GM23338 (cell line): Measurements from ENCODE around the gene COA6. TPM values are rescaled to one million over a fixed set of nuclear protein-coding genes. Genes with fewer than 3 reads are reported as not detected.
"Not testable (repeated sequence)": the region's sequence is repeated elsewhere in the genome, so short reads cannot be mapped to it uniquely, and the experiment has no call there.

ENCODE experiments used
- ATAC-seq: fragments of 200-7000 bp; cut with Tn5 transposase; 3 replicates; pipeline ENCODE4 v1.9.1; 2020
- DNase-seq: peaks from one replicate; pipeline ENCODE4 v3.0.0-alpha.2; 2015; ENCODE audit warnings: low spot score
- H2AFZ ChIP-seq: fragments of 200-600 bp; sonication (generic); 2 replicates; pipeline ENCODE4 v1.8.0; 2016; ENCODE audit warnings: antibody characterized with exemption, mild to moderate bottlenecking, moderate library complexity
- H3F3A ChIP-seq: fragments of 200-600 bp; sonication (generic); replicated peaks from 2 replicates; pipeline ENCODE4 v1.8.0; 2017; ENCODE audit warnings: antibody characterized with exemption, mixed run types, low read depth
- H3K27ac ChIP-seq: fragments of 200-600 bp; sonication (generic); 2 replicates; pipeline ENCODE4 v1.6.1; 2016; ENCODE audit warnings: low read depth
- H3K27me3 ChIP-seq: fragments of 200-600 bp; sonication (generic); 2 replicates; pipeline ENCODE4 v1.8.0; 2016; ENCODE audit warnings: mild to moderate bottlenecking, mixed run types, moderate library complexity; ENCODE audit not compliant: insufficient read depth
- H3K36me3 ChIP-seq: fragments of 200-600 bp; sonication (generic); 2 replicates; pipeline ENCODE4 v1.8.0; 2016; ENCODE audit warnings: mild to moderate bottlenecking; ENCODE audit not compliant: insufficient read depth
- H3K4me1 ChIP-seq: fragments of 200-600 bp; sonication (generic); 2 replicates; pipeline ENCODE4 v1.8.0; 2016; ENCODE audit warnings: mild to moderate bottlenecking, moderate library complexity; ENCODE audit not compliant: insufficient read depth
- H3K4me2 ChIP-seq: fragments of 200-600 bp; sonication (generic); 2 replicates; pipeline ENCODE4 v1.7.1; 2017; ENCODE audit warnings: mixed run types
- H3K4me3 ChIP-seq: fragments of 200-600 bp; sonication (generic); 2 replicates; pipeline ENCODE4 v1.6.1; 2016; ENCODE audit warnings: mixed run types
- H3K79me2 ChIP-seq: fragments of 200-600 bp; sonication (generic); replicated peaks from 2 replicates; pipeline ENCODE4 v1.8.0; 2017; ENCODE audit warnings: mild to moderate bottlenecking; ENCODE audit not compliant: insufficient read depth
- H3K9me2 ChIP-seq: fragments of 200-600 bp; sonication (generic); 2 replicates; pipeline ENCODE4 v1.8.0; 2017; ENCODE audit not compliant: insufficient read depth
- H4K20me1 ChIP-seq: fragments of 200-600 bp; sonication (generic); replicated peaks from 2 replicates; pipeline ENCODE4 v1.8.0; 2017; ENCODE audit warnings: mild to moderate bottlenecking; ENCODE audit not compliant: insufficient read depth
- H3K27ac Mint-ChIP-seq: 2 replicates; pipeline ENCODE4 v1.8.0; 2020; ENCODE audit warnings: inconsistent platforms, mild to moderate bottlenecking, moderate library complexity, mixed read lengths
- H3K27me3 Mint-ChIP-seq: 3 replicates; pipeline ENCODE4 v1.8.0; 2022; ENCODE audit warnings: low read depth, mild to moderate bottlenecking, moderate library complexity, mixed read lengths, inconsistent platforms; ENCODE audit not compliant: insufficient read depth, poor library complexity
- H3K36me3 Mint-ChIP-seq: 3 replicates; pipeline ENCODE4 v1.8.0; 2021; ENCODE audit warnings: low read depth, mild to moderate bottlenecking, inconsistent platforms, moderate library complexity, mixed read lengths
- H3K4me1 Mint-ChIP-seq: 3 replicates; pipeline ENCODE4 v1.8.0; 2020; ENCODE audit warnings: mild to moderate bottlenecking, inconsistent platforms, mixed read lengths
- H3K4me3 Mint-ChIP-seq: 3 replicates; pipeline ENCODE4 v1.8.0; 2021; ENCODE audit warnings: moderate library complexity, mild to moderate bottlenecking, inconsistent platforms, mixed read lengths
- H3K9me3 Mint-ChIP-seq: 3 replicates; pipeline ENCODE4 v1.8.0; 2020; ENCODE audit warnings: moderate library complexity, mild to moderate bottlenecking, inconsistent platforms, mixed read lengths
- EZH2phosphoT487 ChIP-seq: fragments of 200-600 bp; sonication (generic); IDR thresholded peaks from one replicate; pipeline ENCODE4 v1.8.1; 2018; ENCODE audit warnings: antibody characterized with exemption; ENCODE audit not compliant: unreplicated experiment
- NANOG ChIP-seq: IDR thresholded peaks from 2 replicates; pipeline ENCODE4 v1.6.1; 2016; ENCODE audit warnings: antibody characterized with exemption, borderline replicate concordance
- POLR2AphosphoS5 ChIP-seq: IDR thresholded peaks from 2 replicates; pipeline ENCODE4 v1.6.1; 2016; ENCODE audit warnings: antibody characterized with exemption, low read depth
- polyA plus RNA-seq: library from polyadenylated mRNA; unstranded; fragments of >200 nt; fragmentation: Nextera tagmentation; extraction: Ambion mirVana; gene quantifications from 2 replicates; pipeline ENCODE4 v1.2.1, GENCODE V29; 2016
- total RNA-seq: library from RNA; depleted of rRNA; stranded (reverse); fragments of >200 nt; shearing (Covaris generic); gene quantifications from 2 replicates; pipeline ENCODE4 v1.2.3, GENCODE V29; 2014
- TF ChIP-seq, protein P1 (sequence below), 2 experiments: fragments of 200-600 bp in 1 of 2; sonication (generic) in 1 of 2; conservative IDR thresholded peaks; 2 replicates each; pipeline versions ENCODE4 v1.5.1 to v1.6.1; 2016 to 2017; ENCODE audit warnings: antibody characterized with exemption in 2 of 2, low read depth in 2 of 2, mild to moderate bottlenecking in 2 of 2, moderate library complexity in 1 of 2
- TF ChIP-seq, protein P2 (sequence below): fragments of 250-450 bp; sonication (Bioruptor Pico); IDR thresholded peaks from 2 replicates; pipeline ENCODE4 v1.5.0; 2020; ENCODE audit warnings: mild to moderate bottlenecking, moderate library complexity

Gene COA6
- total and polyA plus RNA-seq, 2 experiments from 2014 or later = 20.7 to 156 TPM

GRCh38 chr1:234379591-234380109 is 6.4 kb downstream of the COA6 start:
- H2AFZ ChIP-seq, H3F3A ChIP-seq, ATAC-seq, H3K4me2 ChIP-seq, H3K27ac Mint-ChIP-seq, H3K9me3 Mint-ChIP-seq, H3K4me3 ChIP-seq, H3K27ac ChIP-seq, H3K27me3 Mint-ChIP-seq, H3K4me1 Mint-ChIP-seq, H3K9me2 ChIP-seq, H3K27me3 ChIP-seq, H4K20me1 ChIP-seq, H3K4me1 ChIP-seq, H3K4me3 Mint-ChIP-seq: not testable (repeated sequence)
- Histone ChIP-seq H3K36me3 (peaks cover 17% of the 10 kb centered on the region), H3K79me2 (peaks cover 20% of the 10 kb centered on the region)
- TF ChIP-seq, protein P1, sequence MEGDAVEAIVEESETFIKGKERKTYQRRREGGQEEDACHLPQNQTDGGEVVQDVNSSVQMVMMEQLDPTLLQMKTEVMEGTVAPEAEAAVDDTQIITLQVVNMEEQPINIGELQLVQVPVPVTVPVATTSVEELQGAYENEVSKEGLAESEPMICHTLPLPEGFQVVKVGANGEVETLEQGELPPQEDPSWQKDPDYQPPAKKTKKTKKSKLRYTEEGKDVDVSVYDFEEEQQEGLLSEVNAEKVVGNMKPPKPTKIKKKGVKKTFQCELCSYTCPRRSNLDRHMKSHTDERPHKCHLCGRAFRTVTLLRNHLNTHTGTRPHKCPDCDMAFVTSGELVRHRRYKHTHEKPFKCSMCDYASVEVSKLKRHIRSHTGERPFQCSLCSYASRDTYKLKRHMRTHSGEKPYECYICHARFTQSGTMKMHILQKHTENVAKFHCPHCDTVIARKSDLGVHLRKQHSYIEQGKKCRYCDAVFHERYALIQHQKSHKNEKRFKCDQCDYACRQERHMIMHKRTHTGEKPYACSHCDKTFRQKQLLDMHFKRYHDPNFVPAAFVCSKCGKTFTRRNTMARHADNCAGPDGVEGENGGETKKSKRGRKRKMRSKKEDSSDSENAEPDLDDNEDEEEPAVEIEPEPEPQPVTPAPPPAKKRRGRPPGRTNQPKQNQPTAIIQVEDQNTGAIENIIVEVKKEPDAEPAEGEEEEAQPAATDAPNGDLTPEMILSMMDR (conservative IDR thresholded peaks at IDR 0.05; ENCODE audit: low read depth in 2 of 2) = 0 out of 4 replicates have a peak, but pooled peaks of 1 of the 2 experiments have one; percentile 8
- peak; percentile 7 for DNase-seq
- peaks cover 49% of the 10 kb centered on the region for H3K36me3 Mint-ChIP-seq

DNA sequence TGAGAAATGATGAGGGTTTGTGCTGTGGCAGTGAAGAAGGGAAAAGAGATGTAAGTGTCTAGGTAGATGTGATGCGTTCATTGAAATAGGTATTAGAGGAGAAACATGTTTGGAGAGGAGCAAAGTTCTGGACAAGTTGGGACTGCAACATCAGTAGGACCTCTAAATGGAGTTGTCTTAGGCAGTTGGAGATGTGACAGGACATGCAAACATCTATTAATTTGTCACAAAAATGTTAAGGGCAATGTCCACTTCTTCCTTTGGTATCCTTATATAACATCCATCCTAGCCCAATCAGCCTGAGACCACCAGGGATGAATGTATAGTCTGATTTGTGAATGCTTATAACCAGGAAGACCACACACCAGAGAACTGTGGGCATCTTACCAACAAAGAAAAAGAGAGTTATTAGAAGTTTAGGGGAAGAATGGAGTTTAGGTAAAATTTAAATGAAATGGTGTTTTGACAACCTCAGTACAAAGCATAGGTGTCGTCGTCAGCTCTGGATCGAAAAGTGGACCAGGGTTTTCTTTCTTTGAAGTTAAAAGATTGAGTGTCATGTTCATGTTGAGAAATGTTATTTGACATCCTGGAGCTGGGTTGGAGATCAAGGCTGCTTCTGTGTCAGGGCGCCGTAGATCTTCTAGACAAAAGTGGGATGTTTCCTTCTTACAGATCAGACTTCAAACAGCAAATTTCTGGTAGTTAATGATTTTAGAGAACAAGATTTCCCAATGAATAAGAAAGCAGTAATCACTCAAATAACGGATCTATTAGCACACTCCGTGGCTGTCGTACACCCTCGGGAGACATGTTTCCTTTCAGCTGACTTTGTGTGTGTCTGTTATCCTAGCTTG is 8.7 kb downstream of the COA6 start:
- Histone ChIP-seq H3K27me3 (no peaks in the 10 kb centered on the region), H3K27ac (no peak overlapping the region), H3K4me3 (no peak overlapping the region), H3F3A (no peaks in the 10 kb centered on the region), H2AFZ (no peak overlapping the region), H4K20me1 (peaks cover 3% of the 10 kb centered on the region; the same call in 1 of the 2 replicates), H3K4me2 (no peak overlapping the region), H3K79me2 (0 out of 2 replicates have a peak, but pooled peaks cover 8% of the 10 kb centered on the region), H3K9me2 (no peaks in the 10 kb centered on the region), H3K36me3 (peaks cover 4% of the 10 kb centered on the region; the same call in 1 of the 2 replicates), H3K4me1 (no peaks in the 10 kb centered on the region)
- H3K36me3 Mint-ChIP-seq = peaks cover 36% of the 10 kb centered on the region
- H3K4me3 Mint-ChIP-seq = no peak overlapping the region
- peaks cover 2% of the 10 kb centered on the region for H3K27me3 Mint-ChIP-seq
- H3K9me3 Mint-ChIP-seq = no peaks in the 10 kb centered on the region
- H3K27ac Mint-ChIP-seq = no peak overlapping the region
- ATAC-seq (no peak), DNase-seq (no peak)
- H3K4me1 Mint-ChIP-seq = no peaks in the 10 kb centered on the region
- TF ChIP-seq, protein P1 (conservative IDR thresholded peaks at IDR 0.05; ENCODE audit: low read depth in 2 of 2) = no peak
- TF ChIP-seq NANOG (no peak), POLR2AphosphoS5 (no peak), EZH2phosphoT487 (no peak)
- TF ChIP-seq, protein P2, sequence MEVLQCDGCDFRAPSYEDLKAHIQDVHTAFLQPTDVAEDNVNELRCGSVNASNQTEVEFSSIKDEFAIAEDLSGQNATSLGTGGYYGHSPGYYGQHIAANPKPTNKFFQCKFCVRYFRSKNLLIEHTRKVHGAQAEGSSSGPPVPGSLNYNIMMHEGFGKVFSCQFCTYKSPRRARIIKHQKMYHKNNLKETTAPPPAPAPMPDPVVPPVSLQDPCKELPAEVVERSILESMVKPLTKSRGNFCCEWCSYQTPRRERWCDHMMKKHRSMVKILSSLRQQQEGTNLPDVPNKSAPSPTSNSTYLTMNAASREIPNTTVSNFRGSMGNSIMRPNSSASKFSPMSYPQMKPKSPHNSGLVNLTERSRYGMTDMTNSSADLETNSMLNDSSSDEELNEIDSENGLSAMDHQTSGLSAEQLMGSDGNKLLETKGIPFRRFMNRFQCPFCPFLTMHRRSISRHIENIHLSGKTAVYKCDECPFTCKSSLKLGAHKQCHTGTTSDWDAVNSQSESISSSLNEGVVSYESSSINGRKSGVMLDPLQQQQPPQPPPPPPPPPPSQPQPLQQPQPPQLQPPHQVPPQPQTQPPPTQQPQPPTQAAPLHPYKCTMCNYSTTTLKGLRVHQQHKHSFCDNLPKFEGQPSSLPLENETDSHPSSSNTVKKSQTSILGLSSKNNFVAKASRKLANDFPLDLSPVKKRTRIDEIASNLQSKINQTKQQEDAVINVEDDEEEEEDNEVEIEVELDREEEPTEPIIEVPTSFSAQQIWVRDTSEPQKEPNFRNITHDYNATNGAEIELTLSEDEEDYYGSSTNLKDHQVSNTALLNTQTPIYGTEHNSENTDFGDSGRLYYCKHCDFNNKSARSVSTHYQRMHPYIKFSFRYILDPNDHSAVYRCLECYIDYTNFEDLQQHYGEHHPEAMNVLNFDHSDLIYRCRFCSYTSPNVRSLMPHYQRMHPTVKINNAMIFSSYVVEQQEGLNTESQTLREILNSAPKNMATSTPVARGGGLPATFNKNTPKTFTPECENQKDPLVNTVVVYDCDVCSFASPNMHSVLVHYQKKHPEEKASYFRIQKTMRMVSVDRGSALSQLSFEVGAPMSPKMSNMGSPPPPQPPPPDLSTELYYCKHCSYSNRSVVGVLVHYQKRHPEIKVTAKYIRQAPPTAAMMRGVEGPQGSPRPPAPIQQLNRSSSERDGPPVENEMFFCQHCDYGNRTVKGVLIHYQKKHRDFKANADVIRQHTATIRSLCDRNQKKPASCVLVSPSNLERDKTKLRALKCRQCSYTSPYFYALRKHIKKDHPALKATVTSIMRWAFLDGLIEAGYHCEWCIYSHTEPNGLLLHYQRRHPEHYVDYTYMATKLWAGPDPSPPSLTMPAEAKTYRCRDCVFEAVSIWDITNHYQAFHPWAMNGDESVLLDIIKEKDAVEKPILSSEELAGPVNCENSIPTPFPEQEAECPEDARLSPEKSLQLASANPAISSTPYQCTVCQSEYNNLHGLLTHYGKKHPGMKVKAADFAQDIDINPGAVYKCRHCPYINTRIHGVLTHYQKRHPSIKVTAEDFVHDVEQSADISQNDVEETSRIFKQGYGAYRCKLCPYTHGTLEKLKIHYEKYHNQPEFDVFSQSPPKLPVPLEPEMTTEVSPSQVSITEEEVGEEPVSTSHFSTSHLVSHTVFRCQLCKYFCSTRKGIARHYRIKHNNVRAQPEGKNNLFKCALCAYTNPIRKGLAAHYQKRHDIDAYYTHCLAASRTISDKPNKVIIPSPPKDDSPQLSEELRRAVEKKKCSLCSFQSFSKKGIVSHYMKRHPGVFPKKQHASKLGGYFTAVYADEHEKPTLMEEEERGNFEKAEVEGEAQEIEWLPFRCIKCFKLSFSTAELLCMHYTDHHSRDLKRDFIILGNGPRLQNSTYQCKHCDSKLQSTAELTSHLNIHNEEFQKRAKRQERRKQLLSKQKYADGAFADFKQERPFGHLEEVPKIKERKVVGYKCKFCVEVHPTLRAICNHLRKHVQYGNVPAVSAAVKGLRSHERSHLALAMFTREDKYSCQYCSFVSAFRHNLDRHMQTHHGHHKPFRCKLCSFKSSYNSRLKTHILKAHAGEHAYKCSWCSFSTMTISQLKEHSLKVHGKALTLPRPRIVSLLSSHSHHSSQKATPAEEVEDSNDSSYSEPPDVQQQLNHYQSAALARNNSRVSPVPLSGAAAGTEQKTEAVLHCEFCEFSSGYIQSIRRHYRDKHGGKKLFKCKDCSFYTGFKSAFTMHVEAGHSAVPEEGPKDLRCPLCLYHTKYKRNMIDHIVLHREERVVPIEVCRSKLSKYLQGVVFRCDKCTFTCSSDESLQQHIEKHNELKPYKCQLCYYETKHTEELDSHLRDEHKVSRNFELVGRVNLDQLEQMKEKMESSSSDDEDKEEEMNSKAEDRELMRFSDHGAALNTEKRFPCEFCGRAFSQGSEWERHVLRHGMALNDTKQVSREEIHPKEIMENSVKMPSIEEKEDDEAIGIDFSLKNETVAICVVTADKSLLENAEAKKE = no peak
